AG09309 (cell line): ENCODE results near the gene TMEM209.

Source experiments
- DNase-seq: peaks from one replicate; pipeline ENCODE4 v3.0.0-alpha.2; 2010; ENCODE audit warnings: low read depth
- H3K4me3 ChIP-seq: 2 replicates; pipeline ENCODE4 v1.5.1; 2011; ENCODE audit warnings: mild to moderate bottlenecking, low read depth, low read length, moderate library complexity; ENCODE audit not compliant: control insufficient read depth
- TF ChIP-seq, protein P1 (sequence below): IDR thresholded peaks from 2 replicates; pipeline ENCODE4 v1.5.1; 2011; ENCODE audit warnings: mild to moderate bottlenecking, low read depth, low read length, inconsistent platforms; ENCODE audit not compliant: insufficient read depth, control insufficient read depth; ENCODE audit errors: missing control alignments

Gene TMEM209

DNA sequence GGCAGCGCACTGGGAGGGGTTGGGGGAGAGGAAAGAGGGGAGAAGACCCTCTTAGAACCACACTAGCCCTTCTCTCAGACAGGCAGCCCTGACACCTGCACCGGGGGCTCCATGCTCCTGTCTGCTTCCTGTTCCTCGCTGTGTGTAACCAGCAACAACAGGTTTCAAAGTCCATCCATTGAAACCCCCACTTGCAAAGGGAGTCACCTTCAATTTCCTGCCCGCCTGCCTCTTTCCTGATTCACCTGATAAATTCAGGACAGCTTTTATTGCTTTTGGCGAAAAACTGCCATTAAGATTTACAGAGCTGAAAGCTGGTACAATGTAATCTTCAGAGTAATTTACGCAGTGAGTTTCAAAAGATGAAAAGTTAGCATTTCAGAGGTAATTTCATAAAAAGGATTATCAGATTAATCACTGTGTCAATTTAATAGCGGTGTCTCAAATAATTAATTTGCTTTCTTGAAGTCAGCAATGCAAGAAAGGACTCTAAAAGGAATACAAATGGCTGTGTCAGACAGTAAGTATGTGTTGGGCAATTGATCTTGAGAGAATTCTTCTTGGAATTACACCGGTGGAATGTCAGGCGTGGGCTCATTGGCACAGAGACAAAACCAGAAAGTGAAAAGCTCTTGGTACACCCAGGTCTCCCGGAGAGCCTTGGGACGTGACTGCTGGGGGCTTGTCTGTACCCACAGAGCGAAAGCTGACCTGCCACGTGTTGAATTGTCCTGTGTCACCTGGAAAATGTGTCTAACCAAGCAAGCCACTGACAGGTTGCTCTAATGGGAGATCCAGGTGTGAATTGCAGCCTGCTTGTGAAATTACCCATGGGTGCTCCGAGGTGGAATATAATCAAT lies 60.7 kb downstream of the TMEM209 start:
- TF ChIP-seq, protein P1, sequence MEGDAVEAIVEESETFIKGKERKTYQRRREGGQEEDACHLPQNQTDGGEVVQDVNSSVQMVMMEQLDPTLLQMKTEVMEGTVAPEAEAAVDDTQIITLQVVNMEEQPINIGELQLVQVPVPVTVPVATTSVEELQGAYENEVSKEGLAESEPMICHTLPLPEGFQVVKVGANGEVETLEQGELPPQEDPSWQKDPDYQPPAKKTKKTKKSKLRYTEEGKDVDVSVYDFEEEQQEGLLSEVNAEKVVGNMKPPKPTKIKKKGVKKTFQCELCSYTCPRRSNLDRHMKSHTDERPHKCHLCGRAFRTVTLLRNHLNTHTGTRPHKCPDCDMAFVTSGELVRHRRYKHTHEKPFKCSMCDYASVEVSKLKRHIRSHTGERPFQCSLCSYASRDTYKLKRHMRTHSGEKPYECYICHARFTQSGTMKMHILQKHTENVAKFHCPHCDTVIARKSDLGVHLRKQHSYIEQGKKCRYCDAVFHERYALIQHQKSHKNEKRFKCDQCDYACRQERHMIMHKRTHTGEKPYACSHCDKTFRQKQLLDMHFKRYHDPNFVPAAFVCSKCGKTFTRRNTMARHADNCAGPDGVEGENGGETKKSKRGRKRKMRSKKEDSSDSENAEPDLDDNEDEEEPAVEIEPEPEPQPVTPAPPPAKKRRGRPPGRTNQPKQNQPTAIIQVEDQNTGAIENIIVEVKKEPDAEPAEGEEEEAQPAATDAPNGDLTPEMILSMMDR: no peak
- H3K4me3 ChIP-seq: no peak overlapping the region
- DNase-seq: peak; percentile 29

DNA sequence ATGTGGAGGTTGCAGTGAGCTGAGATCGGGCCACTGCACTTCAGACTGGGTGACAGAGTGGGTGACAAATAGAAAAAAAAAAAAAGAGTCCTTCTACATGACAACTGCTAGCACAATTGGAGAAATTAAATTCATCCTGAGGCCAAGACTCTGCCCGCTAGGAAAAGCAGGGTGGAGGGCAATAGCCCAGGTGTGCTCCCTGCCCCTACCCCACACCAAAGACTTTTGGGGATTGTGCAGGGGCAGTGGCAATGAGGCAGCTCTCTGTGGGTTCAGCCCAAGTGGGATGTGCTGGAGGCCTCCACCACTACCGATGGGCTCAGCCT lies 61.3 kb downstream of the TMEM209 start:
- H3K4me3 ChIP-seq: no peak overlapping the region
- TF ChIP-seq, protein P1: no peak
- DNase-seq: no peak

DNA sequence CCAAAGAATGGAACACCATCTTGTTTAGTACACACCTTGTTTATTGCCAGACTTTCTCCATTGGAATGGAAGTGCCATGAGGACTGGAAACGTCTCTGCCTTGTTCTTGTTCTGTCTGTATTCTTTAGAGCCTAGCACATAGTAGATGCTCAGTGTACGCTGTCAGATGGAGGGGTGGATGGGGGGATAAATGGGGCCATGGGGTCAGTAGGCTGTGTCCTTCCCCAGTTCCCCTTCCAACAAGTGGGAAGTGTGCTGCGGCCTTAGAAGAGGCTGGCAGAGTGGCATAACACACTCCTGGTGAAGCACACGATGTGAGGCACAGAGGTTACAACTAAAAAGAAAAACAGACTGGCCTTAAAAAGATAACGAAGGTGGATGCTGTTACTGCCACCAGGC lies 61.9 kb downstream of the TMEM209 start:
- H3K4me3 ChIP-seq: no peak overlapping the region
- TF ChIP-seq, protein P1: no peak
- no peak for DNase-seq

DNA sequence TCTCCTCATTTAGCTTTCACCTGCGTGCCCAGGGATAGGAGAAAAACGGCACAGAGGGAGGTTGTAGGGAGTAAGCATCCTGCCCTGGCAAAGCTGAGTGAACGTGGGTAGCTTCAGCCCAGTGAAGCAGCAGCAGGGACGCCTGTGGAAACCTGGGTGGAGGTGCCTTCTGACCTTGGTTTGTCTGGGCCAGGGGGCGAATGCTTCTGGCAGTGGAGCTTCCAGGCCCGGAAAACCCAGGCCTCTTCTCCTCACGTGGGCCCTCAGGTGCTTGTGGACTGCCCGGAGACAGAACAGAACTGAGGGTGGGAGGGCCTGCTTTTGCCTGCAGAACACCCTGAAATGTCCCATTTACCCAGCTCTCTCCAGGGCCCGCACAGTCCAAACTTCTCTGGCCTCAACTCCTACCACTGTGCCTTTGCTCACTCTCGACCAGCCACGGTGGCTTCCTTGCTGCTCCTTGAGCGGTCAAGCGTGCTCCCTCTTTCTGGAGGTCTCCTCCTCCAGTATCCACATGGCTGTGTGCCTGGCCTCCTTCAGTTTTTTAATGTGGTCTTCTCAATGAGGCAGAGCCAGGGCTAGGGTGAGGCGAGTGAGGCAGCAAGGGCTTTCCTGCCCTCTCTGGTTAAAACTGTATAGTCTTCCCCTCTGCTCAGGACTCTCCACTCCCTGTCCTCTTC lies 62.4 kb downstream of the TMEM209 start:
- H3K4me3 ChIP-seq: no peak overlapping the region
- TF ChIP-seq, protein P1: no peak
- DNase-seq: no peak

DNA sequence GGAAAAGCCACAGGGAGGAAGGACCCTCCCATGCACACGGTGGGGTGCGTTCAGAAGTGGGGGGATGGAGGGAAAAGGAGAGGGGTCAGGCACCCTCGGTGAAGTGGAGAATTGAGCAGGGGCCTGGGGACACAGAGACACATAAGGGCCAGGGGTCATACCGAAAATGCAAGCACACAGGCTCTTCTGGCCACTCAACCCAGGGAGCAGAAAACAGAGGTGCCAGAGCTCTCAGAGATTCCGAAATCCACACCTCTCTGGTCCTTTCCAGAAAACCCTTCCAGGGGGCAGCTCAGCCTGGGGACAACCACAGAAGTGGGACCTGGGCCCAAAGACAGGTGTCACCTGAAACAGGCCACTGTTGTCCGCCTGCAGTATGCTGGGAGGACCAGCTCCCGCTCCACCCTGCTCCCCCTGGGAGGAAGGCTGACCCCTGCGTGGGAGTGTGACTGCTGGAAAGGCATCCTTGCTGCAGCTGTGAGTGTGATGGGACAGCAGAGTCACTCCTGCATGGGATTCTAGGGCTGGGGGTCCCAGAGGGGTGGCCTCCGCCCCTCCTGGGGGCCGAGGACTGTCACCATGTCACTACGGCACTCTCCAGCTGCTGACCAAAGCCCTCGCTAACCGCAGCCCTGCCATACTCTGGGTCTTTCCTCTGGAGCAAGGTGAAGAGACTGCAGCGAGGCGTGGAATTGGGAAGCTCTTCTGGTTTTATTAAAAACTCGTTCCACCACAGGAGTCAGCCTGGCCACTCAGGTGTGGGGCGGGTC lies 63.1 kb downstream of the TMEM209 start:
- H3K4me3 ChIP-seq: no peak overlapping the region
- no peak for DNase-seq
- TF ChIP-seq, protein P1: no peak

DNA sequence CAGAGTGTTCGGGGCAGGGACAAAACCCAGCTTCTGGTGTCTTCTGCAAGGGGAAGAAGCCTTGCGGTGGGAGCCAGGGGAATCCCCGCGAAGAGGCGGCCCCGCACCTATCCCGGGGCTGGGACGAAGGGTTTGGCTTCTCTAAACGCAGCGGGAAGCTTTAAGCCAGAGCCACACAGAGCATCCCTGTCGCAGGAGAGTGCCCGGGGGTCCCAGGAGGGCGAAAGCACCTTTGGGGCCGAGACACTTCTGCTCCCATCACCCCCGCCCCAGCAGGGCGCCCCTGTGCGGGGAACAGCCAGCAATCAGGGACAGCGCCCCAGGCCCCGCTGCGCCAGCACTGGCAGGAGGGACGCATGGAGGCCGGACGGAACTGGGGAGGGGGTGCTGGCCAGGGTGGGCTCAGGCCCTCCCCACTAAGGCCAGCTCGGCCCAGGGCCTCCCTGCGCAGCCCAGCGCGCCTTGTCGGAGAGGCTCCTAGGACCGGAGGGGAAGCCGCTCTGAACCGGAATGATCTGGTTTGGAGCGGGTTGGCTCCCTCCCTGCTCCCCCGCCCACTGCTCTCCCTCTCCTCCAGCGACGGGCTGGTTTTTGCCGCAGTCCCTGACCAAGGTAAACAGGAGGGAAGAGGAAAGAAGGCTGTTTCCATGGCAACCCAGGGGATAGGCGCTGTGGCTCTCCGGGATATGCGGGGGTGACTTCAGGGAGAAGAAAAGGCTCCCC lies 63.9 kb downstream of the TMEM209 start:
- DNase-seq: no peak
- peak overlapping the region; percentile 30 for H3K4me3 ChIP-seq
- TF ChIP-seq, protein P1: no peak
